Lower leg skin (tissue), 3 donors: Measurements from ENCODE around the gene AP1B1.

ENCODE experiments used
- CTCF ChIP-seq, 3 donors: fragments of 450-650 bp; IDR thresholded peaks; one replicate each; pipeline ENCODE4 v1.5.1; 2016; ENCODE audit warnings: antibody characterized with exemption in 3 of 3, mild to moderate bottlenecking in 3 of 3, moderate library complexity in 2 of 3
- POLR2A ChIP-seq, 2 donors: fragments of 450-650 bp; IDR thresholded peaks; one replicate each; pipeline ENCODE4 v1.6.1; 2016 to 2017; ENCODE audit warnings: antibody characterized with exemption in 2 of 2, mild to moderate bottlenecking in 1 of 2, moderate library complexity in 1 of 2

- no peak for TF ChIP-seq CTCF (IDR thresholded peaks at IDR 0.05)
- no peak for TF ChIP-seq POLR2A (IDR thresholded peaks at IDR 0.05)
These were observed 40.3 kb downstream of the AP1B1 start for GRCh38 chr22:29348041-29348440.
